Measurements from ENCODE around the gene PCDHB16.

GRCh38 chr5:141186897-141187512 lies 4.8 kb downstream of the PCDHB16 start, which contains the start of gene PCDHB9:
- TF ChIP-seq CEBPB (IDR thresholded peaks at IDR 0.05) (no peak), EP300 (IDR thresholded peaks at IDR 0.05; ENCODE audit: borderline replicate concordance) (no peak), EGR1 (IDR thresholded peaks at IDR 0.05) (no peak), YY1 (IDR thresholded peaks at IDR 0.05; ENCODE audit: low read depth) (no peak)

Measured in Ishikawa (cell line).